ENCODE results near the gene OSBP2. TPM values are rescaled to one million over a fixed set of nuclear protein-coding genes. Genes with fewer than 3 reads are reported as not detected.

The OSBP2 gene
- total and polyA plus RNA-seq, 10 donors: 0.38 to 41.4 (median 6.5) TPM

- WGBS, 5 donors: 75 to 87% (median 84%) methylated on average over 5 to 8 of the region's 8 CpGs
These were observed 185.5 kb downstream of the OSBP2 start for GRCh38 chr22:30880181-30880601.

DNA sequence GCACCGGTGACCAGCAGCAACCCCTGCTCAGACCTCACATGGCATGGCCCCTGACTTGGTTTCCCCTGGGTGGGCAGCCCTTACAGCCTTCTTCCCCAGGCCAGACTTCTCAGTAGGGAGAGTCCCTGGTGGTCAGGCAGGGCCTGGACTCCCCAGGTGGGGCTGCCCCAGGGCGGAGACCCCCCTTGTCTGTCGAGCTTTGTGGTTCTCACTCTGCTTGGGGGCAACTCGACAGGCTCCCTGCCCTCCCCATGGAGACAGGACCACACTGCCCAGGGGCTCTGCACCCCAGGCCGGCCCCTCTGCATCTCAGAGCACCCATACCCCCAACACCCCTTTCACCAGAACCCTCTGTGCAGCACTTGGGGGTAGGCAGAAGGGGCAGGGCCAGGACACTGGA is 186.2 kb downstream of the OSBP2 start:
- Histone ChIP-seq H3K27ac (no peak overlapping the region), H3K4me1 (peaks cover 0 to 20% (median 0%) of the 10 kb centered on the region in 6 donors), H3K36me3 (no peaks in the 10 kb centered on the region), H3K9me3 (no peaks in the 10 kb centered on the region), H3K4me3 (no peak overlapping the region), H3K27me3 (replicated peaks in 1 of 7) (no peaks in the 10 kb centered on the region)
- DNase-seq: peak; percentile 51
- 88 to 100% (median 92%) methylated on average over 1 to 5 of the region's 5 CpGs for WGBS, 5 donors
- intact Hi-C loops (cut with DNase I; ENCODE audit: low total_unique reads): no loop called here
- TF ChIP-seq POLR2A (IDR thresholded peaks at IDR 0.05): no peak
- TF ChIP-seq CTCF (IDR thresholded peaks at IDR 0.05 in 8 of 11, conservative IDR thresholded peaks at IDR 0.05 in 3 of 11): no peak
- TF ChIP-seq POLR2AphosphoS5 (IDR thresholded peaks at IDR 0.05): no peak

More at GRCh38 chr22:30880181-30880601, 185.5 kb downstream of the OSBP2 start:
- no peaks in the 10 kb centered on the region for H3K9me3 ChIP-seq
- TF ChIP-seq POLR2A (IDR thresholded peaks at IDR 0.05): no peak
- TF ChIP-seq CTCF (IDR thresholded peaks at IDR 0.05 in 8 of 11, conservative IDR thresholded peaks at IDR 0.05 in 3 of 11): no peak
- no peak for TF ChIP-seq POLR2AphosphoS5 (IDR thresholded peaks at IDR 0.05)
- DNase-seq: no peak
- no peak overlapping the region for H3K4me3 ChIP-seq
- H3K27ac ChIP-seq: no peak overlapping the region
- no peaks in the 10 kb centered on the region for H3K36me3 ChIP-seq
- intact Hi-C loops (cut with DNase I; ENCODE audit: low total_unique reads): no loop called here
- no peaks in the 10 kb centered on the region for H3K27me3 ChIP-seq (replicated peaks in 1 of 7)
- peaks cover 0 to 20% (median 0%) of the 10 kb centered on the region in 6 donors for H3K4me1 ChIP-seq

DNA sequence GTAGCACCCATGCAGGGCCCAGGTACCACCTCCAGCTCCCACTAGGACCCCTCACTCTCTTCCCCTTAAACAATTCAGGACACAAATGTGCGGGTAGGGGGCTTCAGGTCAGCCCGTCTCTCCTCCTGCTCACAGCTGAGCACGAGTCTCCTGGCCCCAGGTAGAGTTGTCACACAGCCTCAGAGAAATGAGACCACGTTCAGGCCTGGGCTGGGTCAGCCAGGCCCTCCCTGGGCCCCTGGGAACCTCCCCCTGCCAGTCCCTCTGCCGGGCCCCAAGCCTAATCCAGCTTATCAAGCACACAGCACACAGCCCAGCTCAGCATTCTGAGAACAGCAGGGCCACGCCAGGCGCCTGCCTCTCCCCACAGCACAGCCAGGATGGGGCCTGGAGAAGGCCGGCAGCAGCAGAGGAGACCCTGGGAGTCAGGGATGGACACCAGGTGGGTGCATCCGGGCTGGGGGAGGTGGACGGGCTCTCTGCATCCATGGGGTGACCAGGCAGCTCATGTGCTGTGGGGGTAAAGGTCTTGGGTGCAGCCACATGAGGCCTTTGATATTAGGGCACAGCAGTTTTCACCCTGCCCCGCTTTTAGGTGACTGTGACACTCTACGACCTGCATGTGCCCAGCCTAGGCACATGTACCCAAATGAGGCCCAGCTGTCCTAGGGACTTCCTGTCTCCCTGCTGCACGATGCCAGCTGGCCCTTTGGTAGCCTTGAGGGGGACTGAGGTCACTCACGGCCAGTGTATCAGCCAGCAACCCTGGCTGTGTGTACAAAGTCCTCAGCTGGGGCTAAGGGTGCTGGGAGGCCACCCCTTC is 186.9 kb downstream of the OSBP2 start:
- H3K4me3 ChIP-seq: no peak overlapping the region
- no peak for TF ChIP-seq POLR2A (IDR thresholded peaks at IDR 0.05)
- TF ChIP-seq POLR2AphosphoS5 (IDR thresholded peaks at IDR 0.05): peak in 1 of 3 donors; percentile 11
- DNase-seq: peak; percentile 66
- H3K27ac ChIP-seq: no peak overlapping the region
- no peaks in the 10 kb centered on the region for H3K36me3 ChIP-seq
- peaks cover 0 to 20% (median 0%) of the 10 kb centered on the region in 6 donors for H3K4me1 ChIP-seq
- WGBS, 5 donors: 72 to 90% (median 77%) methylated on average over 10 to 14 of the region's 14 CpGs
- no peaks in the 10 kb centered on the region for H3K9me3 ChIP-seq
- intact Hi-C loops (cut with DNase I; ENCODE audit: low total_unique reads): no loop called here
- no peaks in the 10 kb centered on the region for H3K27me3 ChIP-seq (replicated peaks in 1 of 7)

- intact Hi-C loops (cut with DNase I; ENCODE audit: low total_unique reads): no loop called here
- WGBS, 5 donors: 75 to 88% (median 82%) methylated on average over 6 of the region's 6 CpGs
- Histone ChIP-seq H3K27ac (no peak overlapping the region), H3K27me3 (replicated peaks in 1 of 7) (no peaks in the 10 kb centered on the region), H3K4me1 (peaks cover 0 to 20% (median 0%) of the 10 kb centered on the region in 6 donors), H3K9me3 (no peaks in the 10 kb centered on the region), H3K36me3 (peaks cover 0 to 3% (median 0%) of the 10 kb centered on the region in 6 donors), H3K4me3 (no peak overlapping the region)
- TF ChIP-seq POLR2AphosphoS5 (IDR thresholded peaks at IDR 0.05): no peak
- no peak for TF ChIP-seq CTCF (IDR thresholded peaks at IDR 0.05 in 8 of 11, conservative IDR thresholded peaks at IDR 0.05 in 3 of 11)
- TF ChIP-seq POLR2A (IDR thresholded peaks at IDR 0.05): no peak
- no peak for DNase-seq
These were observed 187.6 kb downstream of the OSBP2 start for GRCh38 chr22:30882184-30882717.
